B cell (primary cell): ENCODE data around the gene LRBA.

ENCODE experiments used
- EZH2 ChIP-seq: IDR thresholded peaks from 2 replicates; pipeline ENCODE4 v1.6.1; 2012; ENCODE audit warnings: borderline replicate concordance, low read depth, mild to moderate bottlenecking, moderate library complexity, low read length; ENCODE audit not compliant: insufficient read depth, poor library complexity, severe bottlenecking
- TF ChIP-seq, protein P1 (sequence below): fragments of 200-600 bp; IDR thresholded peaks from one replicate; pipeline ENCODE4 v1.8.0; 2022; ENCODE audit warnings: antibody characterized with exemption, mild to moderate bottlenecking

DNA sequence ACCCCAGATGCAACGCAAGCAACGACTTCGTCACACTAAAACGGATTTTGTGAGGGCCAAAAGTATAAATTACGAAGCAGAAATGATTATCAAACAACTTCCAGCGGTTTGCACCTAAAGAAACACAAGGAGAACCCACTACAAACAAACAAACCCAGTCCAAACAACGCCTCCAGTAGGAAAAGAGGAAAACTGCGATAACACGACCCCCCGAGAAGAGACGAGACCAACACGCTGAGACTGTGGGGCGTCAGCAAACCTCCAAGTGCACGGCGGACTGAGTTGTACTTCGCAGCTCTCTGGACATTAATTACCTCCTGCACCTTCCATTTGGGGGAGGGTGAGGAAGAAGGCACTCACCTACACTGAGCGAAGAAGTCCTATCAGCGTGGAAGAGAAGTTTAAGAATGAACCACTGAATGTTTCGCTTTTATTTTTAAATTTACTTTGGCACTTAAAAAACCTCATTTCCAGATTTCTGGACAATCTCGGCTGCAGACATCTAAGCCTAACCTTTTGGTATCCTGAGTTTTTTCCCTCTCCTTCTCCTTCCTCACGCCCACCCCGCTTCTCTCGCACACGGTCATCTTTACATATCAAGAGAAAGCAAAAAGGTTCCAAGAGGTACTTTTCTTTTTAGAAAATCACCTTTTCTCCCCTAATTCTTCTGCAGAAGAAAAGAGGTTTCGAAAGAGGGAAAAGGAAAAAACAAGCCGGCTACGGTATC lies 432.8 kb downstream of the LRBA start, which contains the start of gene MAB21L2:
- TF ChIP-seq, protein P1, sequence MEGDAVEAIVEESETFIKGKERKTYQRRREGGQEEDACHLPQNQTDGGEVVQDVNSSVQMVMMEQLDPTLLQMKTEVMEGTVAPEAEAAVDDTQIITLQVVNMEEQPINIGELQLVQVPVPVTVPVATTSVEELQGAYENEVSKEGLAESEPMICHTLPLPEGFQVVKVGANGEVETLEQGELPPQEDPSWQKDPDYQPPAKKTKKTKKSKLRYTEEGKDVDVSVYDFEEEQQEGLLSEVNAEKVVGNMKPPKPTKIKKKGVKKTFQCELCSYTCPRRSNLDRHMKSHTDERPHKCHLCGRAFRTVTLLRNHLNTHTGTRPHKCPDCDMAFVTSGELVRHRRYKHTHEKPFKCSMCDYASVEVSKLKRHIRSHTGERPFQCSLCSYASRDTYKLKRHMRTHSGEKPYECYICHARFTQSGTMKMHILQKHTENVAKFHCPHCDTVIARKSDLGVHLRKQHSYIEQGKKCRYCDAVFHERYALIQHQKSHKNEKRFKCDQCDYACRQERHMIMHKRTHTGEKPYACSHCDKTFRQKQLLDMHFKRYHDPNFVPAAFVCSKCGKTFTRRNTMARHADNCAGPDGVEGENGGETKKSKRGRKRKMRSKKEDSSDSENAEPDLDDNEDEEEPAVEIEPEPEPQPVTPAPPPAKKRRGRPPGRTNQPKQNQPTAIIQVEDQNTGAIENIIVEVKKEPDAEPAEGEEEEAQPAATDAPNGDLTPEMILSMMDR = no peak
- no peak for TF ChIP-seq EZH2
